ENCODE measurements around the gene PMIS2. TPM values are rescaled to one million over a fixed set of nuclear protein-coding genes. Genes with fewer than 3 reads are reported as not detected.

The PMIS2 gene
- total RNA-seq, 1 experiment from 2014 or later: not detected

- H3K36me3 ChIP-seq: no peaks in the 10 kb centered on the region
These were observed 25.7 kb upstream of the PMIS2 start for GRCh38 chr19:35560271-35560670.

GRCh38 chr19:35560677-35561076 is 25.3 kb upstream of the PMIS2 start:
- no peaks in the 10 kb centered on the region for H3K9me3 ChIP-seq (replicated peaks)
- DNase-seq (ENCODE audit: low read depth in 1 of 2, low spot score in 2 of 2): no peak
- H3K4me1 ChIP-seq (replicated peaks): no peaks in the 10 kb centered on the region
- no peak overlapping the region for H3K27ac ChIP-seq
- no peak overlapping the region for H3K4me3 ChIP-seq
- peaks cover 10% of the 10 kb centered on the region; the same call in 1 of the 2 replicates for H3K27me3 ChIP-seq (replicated peaks)
- no peaks in the 10 kb centered on the region for H3K36me3 ChIP-seq

More at GRCh38 chr19:35560271-35560670, 25.7 kb upstream of the PMIS2 start:
- DNase-seq (ENCODE audit: low read depth in 1 of 2, low spot score in 2 of 2): no peak
- Histone ChIP-seq H3K27me3 (replicated peaks) (peaks cover 10% of the 10 kb centered on the region; the same call in 1 of the 2 replicates), H3K9me3 (replicated peaks) (no peaks in the 10 kb centered on the region), H3K27ac (no peak overlapping the region), H3K4me3 (no peak overlapping the region), H3K4me1 (replicated peaks) (no peaks in the 10 kb centered on the region)

- Histone ChIP-seq H3K9me3 (replicated peaks) (no peaks in the 10 kb centered on the region), H3K4me3 (no peak overlapping the region), H3K4me1 (replicated peaks) (no peaks in the 10 kb centered on the region), H3K27me3 (replicated peaks) (peaks cover 10% of the 10 kb centered on the region; the same call in 1 of the 2 replicates), H3K36me3 (no peaks in the 10 kb centered on the region), H3K27ac (no peak overlapping the region)
- DNase-seq (ENCODE audit: low read depth in 1 of 2, low spot score in 2 of 2): no peak
These were observed 24.5 kb upstream of the PMIS2 start for GRCh38 chr19:35561436-35561835.

GRCh38 chr19:35562336-35562735 is 23.6 kb upstream of the PMIS2 start:
- Histone ChIP-seq H3K4me3 (no peak overlapping the region), H3K27ac (no peak overlapping the region), H3K27me3 (replicated peaks) (peaks cover 10% of the 10 kb centered on the region; the same call in 1 of the 2 replicates), H3K9me3 (replicated peaks) (no peaks in the 10 kb centered on the region), H3K36me3 (no peaks in the 10 kb centered on the region), H3K4me1 (replicated peaks) (no peaks in the 10 kb centered on the region)
- DNase-seq (ENCODE audit: low read depth in 1 of 2, low spot score in 2 of 2): no peak

- H3K4me1 ChIP-seq (replicated peaks): no peaks in the 10 kb centered on the region
These were observed 23.2 kb upstream of the PMIS2 start for GRCh38 chr19:35562776-35563175.

GRCh38 chr19:35563207-35563829 is 22.7 kb upstream of the PMIS2 start, which contains the start of gene ATP4A:
Gene ATP4A (minus strand): TSS chr19:35563658. CDS start chr19:35563629, 29 bp downstream.
- H3K27me3 ChIP-seq (replicated peaks): peaks cover 14% of the 10 kb centered on the region
- H3K9me3 ChIP-seq (replicated peaks): no peaks in the 10 kb centered on the region
- no peaks in the 10 kb centered on the region for H3K36me3 ChIP-seq
- no peak within 1 kb of the TSS for H3K4me3 ChIP-seq
- H3K4me1 ChIP-seq (replicated peaks): no peaks in the 10 kb centered on the region
- no peak for DNase-seq (ENCODE audit: low read depth in 1 of 2, low spot score in 2 of 2)
- no peak within 1 kb of the TSS for H3K27ac ChIP-seq

More at GRCh38 chr19:35562776-35563175, 23.2 kb upstream of the PMIS2 start:
- no peaks in the 10 kb centered on the region for H3K9me3 ChIP-seq (replicated peaks)
- no peak overlapping the region for H3K4me3 ChIP-seq
- H3K27me3 ChIP-seq (replicated peaks): peaks cover 11% of the 10 kb centered on the region
- H3K27ac ChIP-seq: no peak overlapping the region
- no peaks in the 10 kb centered on the region for H3K36me3 ChIP-seq
- no peak for DNase-seq (ENCODE audit: low read depth in 1 of 2, low spot score in 2 of 2)

- no peak for DNase-seq (ENCODE audit: low read depth in 1 of 2, low spot score in 2 of 2)
- H3K27me3 ChIP-seq (replicated peaks): peaks cover 16% of the 10 kb centered on the region
- H3K36me3 ChIP-seq: no peaks in the 10 kb centered on the region
- no peak overlapping the region for H3K4me3 ChIP-seq
- no peak overlapping the region for H3K27ac ChIP-seq
- no peaks in the 10 kb centered on the region for H3K4me1 ChIP-seq (replicated peaks)
- H3K9me3 ChIP-seq (replicated peaks): no peaks in the 10 kb centered on the region
These were observed 20.7 kb upstream of the PMIS2 start for GRCh38 chr19:35565016-35565856.

GRCh38 chr19:35566738-35567137 is 19.2 kb upstream of the PMIS2 start:
- Histone ChIP-seq H3K4me1 (replicated peaks) (no peaks in the 10 kb centered on the region), H3K27ac (no peak overlapping the region), H3K36me3 (no peaks in the 10 kb centered on the region), H3K9me3 (replicated peaks) (no peaks in the 10 kb centered on the region), H3K27me3 (replicated peaks) (peaks cover 16% of the 10 kb centered on the region), H3K4me3 (no peak overlapping the region)
- no peak for DNase-seq (ENCODE audit: low read depth in 1 of 2, low spot score in 2 of 2)

- no peak overlapping the region for H3K27ac ChIP-seq
- H3K4me3 ChIP-seq: no peak overlapping the region
- no peak for DNase-seq (ENCODE audit: low read depth in 1 of 2, low spot score in 2 of 2)
- H3K4me1 ChIP-seq (replicated peaks): no peaks in the 10 kb centered on the region
- H3K9me3 ChIP-seq (replicated peaks): no peaks in the 10 kb centered on the region
- H3K36me3 ChIP-seq: no peaks in the 10 kb centered on the region
- peaks cover 8% of the 10 kb centered on the region for H3K27me3 ChIP-seq (replicated peaks)
These were observed 16.6 kb upstream of the PMIS2 start for GRCh38 chr19:35569281-35569781.

GRCh38 chr19:35571406-35571965 is 14.5 kb upstream of the PMIS2 start:
- peaks cover 8% of the 10 kb centered on the region for H3K27me3 ChIP-seq (replicated peaks)
- no peak for DNase-seq (ENCODE audit: low read depth in 1 of 2, low spot score in 2 of 2)
- peaks cover 4% of the 10 kb centered on the region; the same call in 1 of the 2 replicates for H3K9me3 ChIP-seq (replicated peaks)
- no peak overlapping the region for H3K27ac ChIP-seq
- no peaks in the 10 kb centered on the region for H3K36me3 ChIP-seq
- no peaks in the 10 kb centered on the region for H3K4me1 ChIP-seq (replicated peaks)
- no peak overlapping the region for H3K4me3 ChIP-seq

GRCh38 chr19:35577918-35578317 is 8.1 kb upstream of the PMIS2 start:
- DNase-seq (ENCODE audit: low read depth in 1 of 2, low spot score in 2 of 2): no peak
- Histone ChIP-seq H3K9me3 (replicated peaks) (peaks cover 15% of the 10 kb centered on the region), H3K4me1 (replicated peaks) (no peaks in the 10 kb centered on the region), H3K4me3 (no peak overlapping the region), H3K36me3 (no peaks in the 10 kb centered on the region), H3K27me3 (replicated peaks) (no peaks in the 10 kb centered on the region), H3K27ac (no peak overlapping the region)

GRCh38 chr19:35578707-35579106 is 7.3 kb upstream of the PMIS2 start:
- H3K27me3 ChIP-seq (replicated peaks): no peaks in the 10 kb centered on the region
- no peak overlapping the region for H3K4me3 ChIP-seq
- H3K27ac ChIP-seq: no peak overlapping the region
- H3K9me3 ChIP-seq (replicated peaks): peaks cover 15% of the 10 kb centered on the region
- H3K4me1 ChIP-seq (replicated peaks): no peaks in the 10 kb centered on the region
- DNase-seq (ENCODE audit: low read depth in 1 of 2, low spot score in 2 of 2): no peak
- H3K36me3 ChIP-seq: no peaks in the 10 kb centered on the region

GRCh38 chr19:35582760-35583159 is 3.2 kb upstream of the PMIS2 start:
- no peaks in the 10 kb centered on the region for H3K36me3 ChIP-seq
- H3K4me3 ChIP-seq: no peak overlapping the region
- no peaks in the 10 kb centered on the region for H3K27me3 ChIP-seq (replicated peaks)
- H3K27ac ChIP-seq: no peak overlapping the region
- H3K9me3 ChIP-seq (replicated peaks): peaks cover 5% of the 10 kb centered on the region
- no peak for DNase-seq (ENCODE audit: low read depth in 1 of 2, low spot score in 2 of 2)
- H3K4me1 ChIP-seq (replicated peaks): no peaks in the 10 kb centered on the region

GRCh38 chr19:35587321-35587720 is 1.3 kb downstream of the PMIS2 start:
- H3K36me3 ChIP-seq: no peaks in the 10 kb centered on the region
- H3K27ac ChIP-seq: no peak overlapping the region
- H3K4me3 ChIP-seq: no peak overlapping the region
- H3K4me1 ChIP-seq (replicated peaks): no peaks in the 10 kb centered on the region
- no peaks in the 10 kb centered on the region for H3K27me3 ChIP-seq (replicated peaks)
- H3K9me3 ChIP-seq (replicated peaks): no peaks in the 10 kb centered on the region
- no peak for DNase-seq (ENCODE audit: low read depth in 1 of 2, low spot score in 2 of 2)
